ENCODE measurements around the gene FASN. TPM values are rescaled to one million over a fixed set of nuclear protein-coding genes. Genes with fewer than 3 reads are reported as not detected.

FASN gene
- polyA plus RNA-seq, 5 donors, result 17.0 to 71.5 (median 22.6) TPM

DNA sequence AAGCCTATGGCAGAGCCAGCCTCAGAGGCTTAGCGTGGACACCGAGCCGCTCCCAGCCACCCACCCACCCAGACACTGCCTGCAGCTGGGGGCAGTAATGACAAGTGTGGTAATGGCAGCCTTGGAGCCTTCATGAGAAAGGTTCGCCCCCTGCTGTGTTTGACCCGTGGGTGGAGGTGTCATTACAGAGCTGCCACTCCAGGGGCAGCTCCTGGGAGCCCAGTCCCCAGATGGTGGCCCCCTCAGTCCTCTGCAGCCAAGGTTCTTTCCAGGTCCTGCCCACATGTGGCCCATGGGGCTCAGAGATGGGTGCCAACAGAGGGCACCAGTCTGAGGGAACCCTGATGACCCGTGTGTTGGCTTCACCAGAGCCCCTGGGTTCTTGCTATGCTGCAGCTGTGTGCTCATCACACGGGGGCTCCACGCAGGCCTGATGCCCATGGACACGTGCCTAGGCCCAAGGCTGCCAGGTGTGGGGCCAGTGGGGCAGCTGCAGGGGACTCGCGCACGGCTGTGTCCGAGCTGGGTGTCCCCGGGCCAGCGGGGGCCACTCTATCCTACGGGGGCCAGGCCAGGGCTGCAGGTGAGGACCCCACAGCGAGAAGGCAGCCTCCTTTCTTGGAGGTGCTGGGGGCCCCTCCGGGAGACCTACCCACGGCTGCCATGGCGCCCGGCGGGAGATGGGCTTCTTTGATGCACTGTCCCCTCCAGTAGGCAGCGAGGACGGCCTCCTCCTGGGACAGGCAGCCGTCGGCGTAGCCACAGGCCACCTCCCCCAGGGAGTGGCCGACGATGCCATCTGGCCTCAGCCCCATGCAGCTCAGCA, 8.1 kb downstream of the FASN start:
- DNase-seq, result no peak

DNA sequence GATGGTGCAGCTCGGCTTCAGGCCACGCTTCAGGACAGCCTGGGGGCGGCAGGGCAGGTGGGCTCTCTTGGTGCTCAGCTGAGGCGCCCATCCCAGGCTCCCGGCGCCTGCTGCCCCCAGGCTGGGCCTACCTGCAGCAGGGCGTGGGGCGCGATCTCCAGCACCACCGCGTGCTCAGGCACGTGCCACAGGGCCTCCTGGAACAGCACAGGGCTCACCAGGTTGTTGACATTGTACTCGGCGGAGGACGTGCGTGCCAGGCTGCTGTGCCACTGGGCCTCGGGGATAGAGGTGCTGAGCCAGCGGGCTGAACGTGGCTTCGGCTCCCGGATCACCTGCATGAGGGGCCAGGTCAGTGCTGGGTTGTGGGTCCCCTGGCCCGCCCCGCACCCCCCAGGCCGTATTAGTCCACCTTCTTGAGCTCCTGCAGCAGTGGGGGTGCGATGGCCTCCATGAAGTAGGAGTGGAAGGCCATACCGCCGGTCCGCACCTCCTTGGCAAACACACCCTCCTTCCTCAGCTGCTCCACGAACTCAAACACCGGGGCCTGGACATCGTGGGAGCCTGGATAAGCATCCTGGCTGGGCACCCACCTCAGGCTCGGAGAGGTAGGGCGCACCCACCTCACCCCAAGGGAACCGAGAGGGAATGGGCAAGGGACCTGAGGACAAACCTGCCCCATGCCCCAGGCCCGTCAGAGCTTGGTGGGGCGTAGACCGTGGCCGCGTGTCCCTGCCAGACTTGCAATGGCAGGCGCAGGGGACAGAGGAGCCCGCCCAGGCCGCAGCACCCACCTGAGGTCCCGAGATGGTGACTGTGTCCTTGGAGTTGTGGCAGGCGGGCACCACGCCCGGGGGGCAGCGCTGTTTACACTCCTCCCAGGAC, 9.0 kb downstream of the FASN start:
- DNase-seq, result no peak

DNA sequence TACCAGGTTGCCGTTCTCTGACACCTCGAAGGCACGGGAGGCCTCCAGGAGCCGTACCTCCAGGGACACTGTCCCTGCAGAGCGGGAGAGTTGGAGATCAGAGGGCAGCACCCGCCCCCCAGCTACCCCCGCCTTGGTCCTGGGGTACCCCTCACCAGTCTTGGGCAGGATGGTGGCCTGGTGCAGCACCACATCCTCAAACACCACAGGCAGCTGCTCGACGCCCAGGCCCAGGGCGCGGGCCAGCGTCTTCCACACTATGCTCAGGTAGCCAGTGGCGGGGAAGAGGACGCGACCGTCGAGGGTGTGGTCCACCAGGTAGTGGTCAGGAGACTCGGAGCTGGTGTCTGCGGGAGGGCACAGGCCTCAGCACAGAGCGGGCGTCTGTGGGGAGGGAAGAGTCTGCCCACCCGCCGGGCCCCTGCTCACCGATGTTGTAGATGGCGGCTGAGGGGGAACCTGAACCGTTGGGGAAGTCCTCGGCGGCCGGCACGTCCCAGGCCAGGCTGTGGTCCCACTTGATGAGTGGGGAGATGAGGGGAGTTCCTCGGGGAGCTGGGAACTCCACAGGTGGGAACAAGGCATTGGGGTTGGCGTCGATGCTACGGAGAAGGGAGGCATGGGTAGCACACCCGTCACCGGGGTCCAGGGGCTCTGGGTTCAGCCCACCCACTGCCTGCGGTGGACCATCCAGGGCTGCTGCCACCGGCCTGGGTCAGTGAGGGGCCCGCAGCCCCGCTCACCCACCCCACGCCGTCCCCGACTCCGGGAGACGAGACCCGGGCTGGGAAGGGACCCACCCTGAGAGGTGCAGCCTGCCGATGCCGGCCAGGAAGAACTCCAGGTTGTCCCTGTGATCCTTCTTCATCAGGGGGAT, 9.8 kb downstream of the FASN start:
- DNase-seq, result no peak

DNA sequence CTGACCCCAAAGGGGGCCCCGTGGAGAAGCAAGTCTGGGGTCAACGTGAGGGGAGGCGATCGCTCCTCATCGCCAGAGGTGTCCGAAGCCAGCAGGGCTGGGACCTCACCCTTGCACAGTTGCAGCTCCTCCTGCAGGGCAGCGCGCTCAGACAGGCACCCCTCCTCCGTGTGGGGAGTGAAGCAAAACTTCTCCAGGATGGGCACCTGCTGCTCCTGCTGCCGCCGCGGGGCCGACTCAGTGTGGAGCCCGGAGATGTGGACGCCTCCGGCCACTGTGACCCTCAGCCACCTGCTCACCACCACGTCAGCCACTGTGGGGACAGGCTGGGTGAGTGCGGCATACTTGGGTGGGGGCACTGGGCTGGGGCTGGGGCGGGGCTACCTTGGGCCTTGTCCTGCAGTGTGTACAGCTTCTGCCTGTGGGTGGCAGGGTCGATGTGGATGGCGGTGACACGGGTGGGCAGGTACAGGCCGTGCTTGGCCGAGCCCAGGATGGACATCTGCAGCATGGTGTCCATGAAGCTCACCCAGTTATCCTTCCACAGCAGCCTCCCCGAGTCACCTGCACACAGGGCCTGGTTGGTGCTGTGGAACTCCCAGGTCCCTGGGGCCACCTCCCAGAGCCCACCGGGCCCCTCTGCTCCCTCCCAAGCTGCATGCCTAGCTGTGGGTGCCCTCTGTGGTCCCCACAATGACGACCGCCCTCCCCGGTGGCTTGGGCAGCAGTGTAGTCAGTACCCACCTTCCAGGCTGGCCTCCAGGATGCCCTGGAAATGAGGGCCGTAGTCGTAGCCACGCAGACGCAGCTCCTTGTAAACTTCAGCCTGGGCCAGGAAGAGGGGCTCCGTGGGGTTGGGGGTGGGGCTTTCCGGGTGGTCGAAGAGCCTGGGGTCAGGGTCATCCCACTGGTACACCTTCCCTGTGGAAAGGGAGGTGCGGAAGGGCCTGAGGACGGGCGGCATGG, 10.8 kb downstream of the FASN start:
- no peak for DNase-seq

DNA sequence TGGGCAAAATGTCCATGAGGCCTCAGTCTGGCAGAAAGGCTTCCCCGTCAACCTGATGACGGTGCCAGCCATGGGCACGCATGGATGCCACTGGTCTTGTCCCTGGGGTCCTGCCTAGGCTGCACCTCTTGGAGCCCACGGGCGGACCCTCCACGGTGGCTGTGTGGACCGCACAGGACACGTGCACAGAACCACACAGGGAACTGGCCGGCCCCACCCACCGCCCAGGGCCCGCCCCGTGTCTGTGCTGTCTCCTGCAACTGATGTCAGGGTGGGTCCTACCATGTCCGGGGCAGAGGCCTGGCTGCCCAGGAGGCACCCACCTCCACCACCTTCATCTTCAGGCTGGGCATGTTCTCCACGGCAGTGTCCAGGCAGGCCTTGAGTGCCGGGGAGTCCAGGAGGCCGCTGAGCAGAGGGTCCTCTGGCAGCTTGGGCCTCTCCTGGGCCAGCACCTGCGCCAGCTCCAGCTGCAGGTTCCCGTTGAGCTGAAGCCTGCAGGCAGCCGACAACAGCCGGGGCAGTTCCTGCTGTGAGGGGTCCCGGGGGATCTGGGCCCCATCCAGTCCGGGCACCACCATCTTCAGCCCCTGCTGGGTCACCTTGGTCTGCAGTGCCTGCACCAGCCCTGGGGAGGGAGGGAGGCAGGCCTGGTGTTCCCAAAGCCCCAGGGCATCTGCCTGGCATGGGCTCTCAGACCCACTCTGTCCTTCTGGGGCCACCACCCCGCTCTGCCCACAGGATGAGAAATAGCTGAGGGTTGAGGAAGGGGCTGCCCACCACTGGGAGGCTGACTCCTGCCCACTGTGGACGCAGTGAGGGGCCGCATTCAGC, 11.9 kb downstream of the FASN start:
- DNase-seq, result no peak

DNA sequence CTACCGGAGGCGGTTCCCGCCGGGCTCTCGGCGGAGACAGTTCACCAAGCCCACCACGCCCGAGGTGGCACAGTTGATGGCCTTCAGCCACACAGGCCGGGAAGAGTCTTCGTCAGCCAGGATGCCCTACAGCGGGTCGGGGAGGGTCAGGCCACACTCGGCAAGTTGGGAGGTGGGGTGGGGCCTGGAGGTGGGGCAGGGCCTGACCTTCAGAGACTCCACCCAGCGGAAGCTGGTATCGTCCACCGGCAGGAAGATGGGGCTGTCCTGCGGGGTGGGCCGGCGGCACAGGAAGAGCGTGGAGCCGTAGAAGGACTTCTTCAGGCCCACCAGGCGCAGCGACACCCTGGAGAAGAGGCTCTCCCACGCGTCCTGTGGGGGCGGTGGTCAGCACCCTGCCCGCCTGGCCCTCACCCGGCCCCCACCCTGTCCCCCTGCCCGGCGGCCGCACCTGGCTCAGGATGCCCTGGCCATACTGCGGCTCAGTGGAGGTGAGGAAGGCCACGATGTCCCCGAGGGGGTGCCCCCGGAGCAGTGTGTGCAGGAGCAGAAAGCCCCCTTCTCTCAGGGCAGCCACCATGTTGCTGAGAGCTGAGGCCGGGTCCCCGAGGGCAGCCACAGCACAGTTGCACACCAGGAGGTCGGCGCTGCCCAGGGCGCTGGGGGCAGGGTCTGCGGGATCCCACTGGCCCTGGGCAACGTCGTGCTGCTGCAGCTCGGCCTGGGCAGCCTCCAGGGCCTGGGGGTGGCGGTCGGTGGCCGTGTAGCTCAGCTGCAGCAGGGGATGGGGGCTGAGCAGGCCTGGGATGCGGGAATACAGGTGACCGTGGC, 12.8 kb downstream of the FASN start:
- no peak for DNase-seq

DNA sequence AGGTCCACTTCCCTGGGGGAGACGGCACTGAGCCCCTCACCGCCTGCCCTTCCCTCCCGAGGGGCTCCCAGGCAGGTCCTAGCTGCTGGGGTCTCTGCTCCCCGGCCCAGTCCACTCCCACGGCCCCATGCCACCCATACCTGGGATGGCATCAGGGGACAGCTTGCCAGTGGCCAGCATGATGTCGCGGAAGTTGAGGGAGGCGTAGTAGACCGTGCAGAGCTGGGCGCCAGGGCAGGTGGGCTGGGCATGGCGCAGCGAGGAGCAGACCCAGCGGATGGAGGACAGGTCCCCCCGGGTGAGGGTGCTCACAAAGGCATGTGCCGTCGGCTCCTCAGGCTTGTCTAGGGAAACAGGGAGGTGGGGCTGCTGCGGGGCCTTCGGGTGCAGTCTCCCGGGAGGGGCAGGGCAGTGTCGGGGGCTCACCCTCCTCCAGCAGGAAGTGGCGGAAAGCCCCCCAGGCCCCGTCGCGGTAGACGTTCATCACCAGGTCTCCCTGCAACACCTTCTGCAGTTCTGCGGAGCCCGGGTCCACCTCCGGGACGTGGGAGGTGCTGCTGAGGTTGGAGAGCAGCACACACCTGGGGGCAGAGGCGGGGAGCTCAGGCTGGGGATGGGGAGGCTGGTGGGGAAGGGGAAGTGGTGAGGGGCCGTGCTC, 13.5 kb downstream of the FASN start:
- DNase-seq, result no peak

DNA sequence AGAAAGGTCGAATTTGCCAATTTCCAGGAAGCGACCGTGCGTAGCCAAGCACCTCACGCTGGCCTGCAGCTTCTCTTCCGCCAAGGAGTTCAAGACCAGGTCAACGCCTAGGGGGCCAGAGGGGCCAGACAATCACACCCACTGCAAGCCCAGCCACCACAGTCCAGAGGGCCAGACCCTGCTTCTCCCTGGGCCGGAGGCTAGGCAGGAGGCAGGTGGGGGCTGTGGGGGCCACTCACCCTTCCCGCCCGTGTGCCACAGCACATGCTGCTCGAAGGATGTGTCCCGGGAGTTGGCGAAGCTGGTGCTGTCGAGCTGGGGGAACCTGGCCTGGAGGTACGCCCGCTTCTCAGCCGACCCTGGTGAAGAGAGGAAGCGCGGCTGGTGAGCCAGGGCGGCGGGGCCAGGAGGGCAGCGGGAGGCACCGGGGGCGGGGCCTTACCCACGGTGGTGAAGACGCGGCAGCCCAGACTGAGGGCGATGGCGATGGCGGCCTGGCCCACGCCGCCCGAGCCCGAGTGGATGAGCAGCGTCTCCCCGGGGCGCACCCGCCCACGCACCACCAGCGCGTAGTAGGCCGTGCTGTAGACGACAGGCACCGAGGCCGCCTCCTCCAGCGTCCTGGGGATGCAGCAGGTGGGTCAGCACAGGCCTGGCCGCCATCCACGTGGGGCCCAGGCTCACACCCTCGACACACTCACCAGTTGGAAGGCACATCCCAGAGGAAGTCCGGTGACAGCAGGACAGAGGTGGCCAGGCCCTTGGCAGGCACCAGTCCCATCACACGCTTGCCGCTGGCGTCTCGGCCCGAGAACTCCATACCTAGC, 14.3 kb downstream of the FASN start:
- no peak for DNase-seq

DNA sequence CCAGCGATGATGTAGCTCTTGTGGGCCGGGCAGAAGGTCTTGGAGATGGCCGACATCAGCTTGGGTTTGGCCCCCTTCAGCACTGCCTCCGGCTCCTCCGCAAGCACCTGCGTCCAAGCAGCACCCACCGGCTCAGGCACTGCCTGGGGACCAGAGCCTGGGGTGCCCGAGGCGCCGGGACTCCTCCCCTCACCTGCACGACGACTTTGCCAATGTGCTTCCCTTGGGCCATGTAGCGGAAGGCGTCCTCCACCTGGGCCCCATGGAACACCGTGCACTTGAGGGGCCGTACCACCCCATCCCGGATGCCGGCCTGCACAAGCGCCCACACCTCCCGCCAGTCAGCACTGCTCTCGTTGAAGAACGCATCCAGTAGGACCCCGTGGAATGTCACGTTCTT, 15.0 kb downstream of the FASN start:
- DNase-seq, result no peak

DNA sequence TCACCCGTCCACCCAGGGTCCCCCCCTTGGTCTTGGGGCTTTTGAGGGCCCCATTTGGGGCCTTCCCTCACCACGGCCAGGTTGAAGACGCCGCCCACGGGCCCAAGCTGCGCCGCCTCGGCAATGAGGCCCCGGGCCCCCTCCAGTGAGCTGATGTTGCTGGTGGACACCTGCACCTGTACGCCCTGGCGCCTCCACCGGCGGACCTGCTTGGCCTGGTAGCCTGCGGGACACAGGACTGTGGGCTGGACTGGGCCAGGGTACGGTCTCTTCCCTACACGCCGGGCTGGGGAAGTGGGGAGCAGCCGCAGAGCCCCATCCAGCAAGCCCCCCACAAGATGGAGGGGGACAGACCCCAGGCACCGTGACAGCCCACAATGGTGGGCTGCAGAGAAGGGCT, 15.6 kb downstream of the FASN start:
- no peak for DNase-seq

DNA sequence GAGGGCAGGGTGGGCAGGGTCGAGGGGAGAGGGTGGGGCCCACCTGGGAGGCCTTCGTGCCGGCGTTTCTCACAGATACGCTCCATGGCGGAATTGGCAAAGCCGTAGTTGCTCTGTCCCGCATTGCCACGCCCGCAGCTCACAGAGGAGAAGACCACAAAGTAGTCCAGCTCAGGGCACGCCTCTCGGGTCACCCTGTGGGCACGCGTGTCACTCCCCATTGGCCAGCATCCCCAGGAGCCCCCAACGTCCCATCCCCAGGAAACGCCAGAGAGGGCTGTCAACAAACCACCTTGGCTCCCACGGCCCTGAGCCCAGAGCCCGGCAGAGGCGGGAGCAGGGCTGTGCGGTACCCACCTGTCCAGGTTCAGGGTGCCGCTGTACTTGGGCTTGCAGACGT, 16.1 kb downstream of the FASN start:
- DNase-seq, result no peak

DNA sequence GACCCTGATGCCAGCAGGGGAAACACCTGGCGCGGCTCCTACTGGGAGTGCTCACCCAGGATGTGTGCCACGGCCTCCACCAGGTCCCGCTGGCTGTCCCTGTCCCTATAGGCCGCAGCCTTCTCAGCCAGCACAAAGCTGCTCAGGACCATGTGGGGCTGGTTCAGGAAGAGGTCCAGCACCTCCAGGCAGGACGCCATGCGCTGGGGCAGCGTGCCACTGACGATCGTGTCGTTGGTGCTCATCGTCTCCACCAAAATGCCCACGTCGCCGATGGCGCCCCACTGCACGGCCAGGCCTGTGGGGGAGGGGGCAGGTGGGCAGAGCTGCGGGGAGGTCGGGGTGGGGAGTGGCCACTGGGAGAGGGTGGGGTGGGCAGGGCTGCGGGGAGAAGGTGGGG, 16.5 kb downstream of the FASN start:
- no peak for DNase-seq

DNA sequence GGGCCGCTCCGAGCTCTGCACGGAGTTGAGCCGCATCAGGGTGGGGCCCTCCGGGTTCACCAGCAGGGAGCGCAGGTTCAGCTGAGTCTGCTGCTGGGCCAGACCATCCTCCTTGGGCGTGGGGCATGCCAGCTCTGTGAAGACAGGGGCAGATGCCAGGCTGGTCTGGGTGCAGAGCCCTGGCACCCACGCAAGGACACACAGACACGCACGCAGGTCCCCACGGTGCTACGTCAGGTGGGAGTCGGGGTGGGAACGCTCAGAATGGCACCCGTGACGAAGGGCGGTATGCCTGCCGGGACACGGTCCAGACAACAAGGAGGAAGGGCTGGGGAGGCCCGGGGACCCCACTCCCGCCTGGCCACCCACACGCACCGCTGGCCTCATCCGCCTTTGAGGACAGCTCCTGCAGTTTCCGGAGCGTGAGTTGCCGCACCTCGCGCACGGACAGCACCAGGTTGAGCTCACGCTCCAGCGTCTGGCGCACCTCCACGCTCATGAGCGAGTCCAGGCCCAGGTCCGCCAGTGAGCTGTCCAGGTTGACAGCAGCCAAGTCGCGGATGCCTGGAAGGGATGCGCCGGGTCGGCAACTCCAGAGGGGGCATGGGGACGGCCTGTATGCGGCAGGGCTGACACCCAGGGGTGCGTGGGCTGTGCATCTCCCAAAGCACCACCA, 17.1 kb downstream of the FASN start:
- DNase-seq, result no peak

DNA sequence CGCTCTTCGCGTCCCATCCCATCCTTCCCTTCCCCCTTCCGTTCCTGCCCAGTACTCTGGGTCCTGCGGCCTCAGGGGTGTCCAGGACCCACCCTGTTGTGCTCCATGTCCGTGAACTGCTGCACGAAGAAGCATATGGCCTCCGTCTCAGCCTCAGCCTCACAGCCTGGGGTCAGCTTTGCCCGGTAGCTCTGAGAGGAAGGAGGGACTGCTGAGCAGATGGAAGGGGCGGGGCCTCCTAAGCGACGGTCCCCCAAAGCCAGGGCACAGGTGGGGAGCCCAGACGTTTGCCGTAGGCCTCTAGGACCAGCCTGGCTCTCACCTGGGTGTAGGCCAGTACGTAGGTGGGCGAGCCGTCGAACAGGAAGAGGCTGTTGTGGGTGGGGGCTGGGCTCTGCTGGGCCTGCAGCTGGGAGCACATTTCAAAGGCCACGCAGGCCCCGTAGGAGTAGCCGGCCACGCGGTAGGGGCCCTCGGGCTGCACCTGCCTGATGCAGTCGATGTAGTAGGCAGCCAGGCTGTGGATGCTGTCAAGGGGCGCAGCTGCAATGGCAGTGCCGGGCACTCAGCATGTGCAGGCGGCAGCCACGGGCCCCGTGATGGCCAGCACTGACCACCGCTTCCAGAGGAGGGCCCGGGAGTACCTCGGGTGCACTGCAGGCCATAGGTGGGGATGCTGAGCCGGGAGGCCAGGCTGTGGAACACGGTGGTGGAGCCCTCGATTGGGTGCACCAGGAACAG, 17.8 kb downstream of the FASN start:
- no peak for DNase-seq

DNA sequence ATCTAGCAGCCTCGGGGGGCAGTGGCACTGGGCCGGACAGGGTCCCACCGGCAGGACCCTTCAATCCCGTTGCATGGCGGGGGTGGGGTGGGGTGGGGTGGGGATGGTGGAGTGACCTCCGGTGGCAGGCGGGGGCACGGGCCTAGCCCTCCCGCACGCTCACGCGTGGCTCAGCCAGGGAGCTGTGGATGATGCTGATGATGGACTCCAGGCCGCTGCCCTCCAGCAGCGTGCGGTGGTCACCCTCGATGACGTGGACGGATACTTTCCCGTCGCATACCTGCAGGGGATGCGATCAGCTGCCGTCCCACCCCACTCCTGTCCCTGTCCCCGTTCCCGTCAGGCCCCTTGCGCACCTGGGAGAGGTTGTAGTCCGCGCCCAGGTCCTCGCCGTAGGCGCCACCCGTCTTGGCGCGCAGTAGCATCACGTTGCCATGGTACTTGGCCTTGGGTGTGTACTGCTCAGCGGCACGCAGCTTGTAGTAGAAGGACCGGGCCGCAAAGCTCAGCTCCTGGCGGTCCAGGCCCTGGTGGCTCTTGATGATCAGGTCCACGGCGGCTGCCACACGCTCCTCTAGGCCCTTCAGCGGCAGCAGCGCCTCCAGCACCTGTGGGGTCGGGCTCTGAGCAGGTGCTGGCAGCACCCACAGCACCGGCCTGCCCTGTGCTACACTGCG, 18.9 kb downstream of the FASN start:
- DNase-seq, result no peak

DNA sequence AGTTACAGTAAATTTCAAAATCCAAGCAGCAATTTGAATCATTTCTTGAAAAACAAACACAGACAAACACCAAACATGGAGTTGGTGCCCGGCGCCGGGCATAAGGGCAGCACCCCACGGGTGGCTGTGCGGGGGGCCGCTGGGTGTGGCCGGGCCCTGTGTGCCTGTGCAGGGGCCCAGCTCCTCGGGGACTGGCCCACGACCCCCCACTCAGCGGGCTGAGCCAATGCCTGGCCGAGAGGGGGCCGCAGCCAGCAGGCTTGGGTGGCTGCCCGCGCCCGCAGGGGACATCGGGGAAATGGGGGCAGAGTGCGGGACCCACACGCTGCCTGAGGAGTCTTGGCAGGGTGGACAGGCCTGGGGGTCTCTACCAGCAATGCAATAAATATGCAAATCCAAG, 19.6 kb downstream of the FASN start:
- no peak for DNase-seq
